ENCODE measurements around the gene SLC44A4. TPM values are rescaled to one million over a fixed set of nuclear protein-coding genes. Genes with fewer than 3 reads are reported as not detected.

Gene SLC44A4
- total RNA-seq, 2 experiments from 2014 or later: 0.39 TPM; not detected in 1

- Mint-ChIP-seq H3K27ac (no peak overlapping the region), H3K9me3 (ENCODE audit: insufficient read depth) (no peaks in the 10 kb centered on the region), H3K4me1 (ENCODE audit: low read depth) (peaks cover 4% of the 10 kb centered on the region), H3K27me3 (ENCODE audit: low read depth) (no peaks in the 10 kb centered on the region), H3K4me3 (no peak overlapping the region), H3K36me3 (ENCODE audit: low read depth) (peaks cover 48% of the 10 kb centered on the region)
- ChIA-PET CTCF (interaction anchor here (0.7 to 1.3 kb wide), 5 partner anchors 10 to 36 kb away, joined by 3 to 4 read pairs (median 3); partner anchors contain the start of gene EHMT2), POLR2A (interaction anchor here (0.6 to 0.8 kb wide), 2 partner anchors 23 to 231 kb away, joined by 3 to 4 read pairs; no protein-coding TSS in a partner anchor)
- DNase-seq (no peak), ATAC-seq (no peak)
These were observed 8.6 kb upstream of the SLC44A4 start for GRCh38 chr6:31887173-31888007.

- ChIA-PET POLR2A (no interaction called here), CTCF (no interaction called here)
- peaks cover 45% of the 10 kb centered on the region for H3K36me3 Mint-ChIP-seq (ENCODE audit: low read depth)
- no peaks in the 10 kb centered on the region for H3K9me3 Mint-ChIP-seq (ENCODE audit: insufficient read depth)
- H3K27ac Mint-ChIP-seq: no peak overlapping the region
- no peaks in the 10 kb centered on the region for H3K4me1 Mint-ChIP-seq (ENCODE audit: low read depth)
- no peaks in the 10 kb centered on the region for H3K27me3 Mint-ChIP-seq (ENCODE audit: low read depth)
- ATAC-seq (no peak), DNase-seq (no peak)
- no peak overlapping the region for H3K4me3 Mint-ChIP-seq
These were observed 7.8 kb upstream of the SLC44A4 start for GRCh38 chr6:31886541-31886991.

- Mint-ChIP-seq H3K36me3 (ENCODE audit: low read depth) (peaks cover 45% of the 10 kb centered on the region), H3K27me3 (ENCODE audit: low read depth) (no peaks in the 10 kb centered on the region), H3K9me3 (ENCODE audit: insufficient read depth) (no peaks in the 10 kb centered on the region), H3K4me3 (no peak overlapping the region), H3K27ac (no peak overlapping the region), H3K4me1 (ENCODE audit: low read depth) (no peaks in the 10 kb centered on the region)
- DNase-seq (no peak), ATAC-seq (no peak)
- CTCF ChIA-PET: no interaction called here
- POLR2A ChIA-PET: no interaction called here
These were observed 5.8 kb upstream of the SLC44A4 start for GRCh38 chr6:31884528-31885035.

GRCh38 chr6:31883676-31884075, 4.9 kb upstream of the SLC44A4 start:
- no peaks in the 10 kb centered on the region for H3K9me3 Mint-ChIP-seq (ENCODE audit: insufficient read depth)

GRCh38 chr6:31882344-31882743, 3.5 kb upstream of the SLC44A4 start:
- ChIA-PET POLR2A (interaction anchor here (1.5 kb wide), 1 partner anchor 16 kb away, joined by 3 read pairs; no protein-coding TSS in a partner anchor), CTCF (no interaction called here)
- H3K27me3 Mint-ChIP-seq (ENCODE audit: low read depth): no peaks in the 10 kb centered on the region
- DNase-seq (no peak), ATAC-seq (no peak)
- H3K36me3 Mint-ChIP-seq (ENCODE audit: low read depth): peaks cover 39% of the 10 kb centered on the region
- no peak overlapping the region for H3K4me3 Mint-ChIP-seq
- no peaks in the 10 kb centered on the region for H3K4me1 Mint-ChIP-seq (ENCODE audit: low read depth)
- no peak overlapping the region for H3K27ac Mint-ChIP-seq
- H3K9me3 Mint-ChIP-seq (ENCODE audit: insufficient read depth): no peaks in the 10 kb centered on the region

More at GRCh38 chr6:31883676-31884075, 4.9 kb upstream of the SLC44A4 start:
- H3K27ac Mint-ChIP-seq: no peak overlapping the region
- ATAC-seq (no peak), DNase-seq (no peak)
- H3K36me3 Mint-ChIP-seq (ENCODE audit: low read depth): peaks cover 41% of the 10 kb centered on the region
- H3K4me3 Mint-ChIP-seq: no peak overlapping the region
- no peaks in the 10 kb centered on the region for H3K4me1 Mint-ChIP-seq (ENCODE audit: low read depth)
- POLR2A ChIA-PET: interaction anchor here (1.5 kb wide), 1 partner anchor 15 kb away, joined by 3 read pairs; no protein-coding TSS in a partner anchor
- no peaks in the 10 kb centered on the region for H3K27me3 Mint-ChIP-seq (ENCODE audit: low read depth)
- CTCF ChIA-PET: no interaction called here

- peaks cover 36% of the 10 kb centered on the region for H3K36me3 Mint-ChIP-seq (ENCODE audit: low read depth)
- no peaks in the 10 kb centered on the region for H3K4me1 Mint-ChIP-seq (ENCODE audit: low read depth)
- H3K9me3 Mint-ChIP-seq (ENCODE audit: insufficient read depth): no peaks in the 10 kb centered on the region
- no peak overlapping the region for H3K27ac Mint-ChIP-seq
- no peak for DNase-seq
- CTCF ChIA-PET: no interaction called here
- POLR2A ChIA-PET: interaction anchor here (0.6 kb wide), 1 partner anchor 226 kb away, joined by 3 read pairs; no protein-coding TSS in a partner anchor
- no peak for ATAC-seq
- H3K4me3 Mint-ChIP-seq: no peak overlapping the region
- H3K27me3 Mint-ChIP-seq (ENCODE audit: low read depth): no peaks in the 10 kb centered on the region
These were observed 2.5 kb upstream of the SLC44A4 start for GRCh38 chr6:31881136-31881859.

- Mint-ChIP-seq H3K27me3 (ENCODE audit: low read depth) (no peaks in the 10 kb centered on the region), H3K27ac (no peak overlapping the region), H3K36me3 (ENCODE audit: low read depth) (peaks cover 31% of the 10 kb centered on the region), H3K9me3 (ENCODE audit: insufficient read depth) (no peaks in the 10 kb centered on the region), H3K4me3 (no peak overlapping the region), H3K4me1 (ENCODE audit: low read depth) (no peaks in the 10 kb centered on the region)
- DNase-seq (no peak), ATAC-seq (no peak)
- POLR2A ChIA-PET: interaction anchor here (0.9 kb wide), 1 partner anchor 41 kb away, joined by 3 read pairs; no protein-coding TSS in a partner anchor
- CTCF ChIA-PET: no interaction called here
These were observed 1.8 kb upstream of the SLC44A4 start for GRCh38 chr6:31880616-31881015.

GRCh38 chr6:31879901-31880300, 1.1 kb upstream of the SLC44A4 start:
- H3K27ac Mint-ChIP-seq: no peak overlapping the region
- no peaks in the 10 kb centered on the region for H3K4me1 Mint-ChIP-seq (ENCODE audit: low read depth)
- peaks cover 26% of the 10 kb centered on the region for H3K36me3 Mint-ChIP-seq (ENCODE audit: low read depth)
- DNase-seq (no peak), ATAC-seq (no peak)
- no peaks in the 10 kb centered on the region for H3K27me3 Mint-ChIP-seq (ENCODE audit: low read depth)
- ChIA-PET POLR2A (interaction anchor here (0.9 kb wide), 1 partner anchor 40 kb away, joined by 3 read pairs; no protein-coding TSS in a partner anchor), CTCF (no interaction called here)
- no peaks in the 10 kb centered on the region for H3K9me3 Mint-ChIP-seq (ENCODE audit: insufficient read depth)
- no peak overlapping the region for H3K4me3 Mint-ChIP-seq

- H3K9me3 Mint-ChIP-seq (ENCODE audit: insufficient read depth): no peaks in the 10 kb centered on the region
- peaks cover 2% of the 10 kb centered on the region for H3K4me1 Mint-ChIP-seq (ENCODE audit: low read depth)
- no peak overlapping the region for H3K27ac Mint-ChIP-seq
- no peak overlapping the region for H3K4me3 Mint-ChIP-seq
- ChIA-PET CTCF (no interaction called here), POLR2A (no interaction called here)
- DNase-seq (no peak), ATAC-seq (no peak)
- no peaks in the 10 kb centered on the region for H3K27me3 Mint-ChIP-seq (ENCODE audit: low read depth)
- peaks cover 26% of the 10 kb centered on the region for H3K36me3 Mint-ChIP-seq (ENCODE audit: low read depth)
These were observed 346 bp upstream of the SLC44A4 start for GRCh38 chr6:31879143-31879542.

- Mint-ChIP-seq H3K4me1 (ENCODE audit: low read depth) (peaks cover 3% of the 10 kb centered on the region), H3K27me3 (ENCODE audit: low read depth) (no peaks in the 10 kb centered on the region), H3K27ac (no peak overlapping the region), H3K36me3 (ENCODE audit: low read depth) (peaks cover 26% of the 10 kb centered on the region), H3K9me3 (ENCODE audit: insufficient read depth) (no peaks in the 10 kb centered on the region), H3K4me3 (no peak overlapping the region)
- ChIA-PET CTCF (interaction anchor here (0.9 kb wide), 1 partner anchor 15 kb away, joined by 5 read pairs; the partner anchor contains the start of gene NEU1), POLR2A (no interaction called here)
- ATAC-seq (no peak), DNase-seq (no peak)
These were observed 575 bp downstream of the SLC44A4 start for GRCh38 chr6:31878222-31878621.

GRCh38 chr6:31877651-31878161, 1.1 kb downstream of the SLC44A4 start:
- no peak overlapping the region for H3K27ac Mint-ChIP-seq
- CTCF ChIA-PET: interaction anchor here (0.9 kb wide), 1 partner anchor 15 kb away, joined by 5 read pairs; the partner anchor contains the start of gene NEU1
- ATAC-seq: no peak

More at GRCh38 chr6:31877651-31878161, 1.1 kb downstream of the SLC44A4 start:
- peaks cover 21% of the 10 kb centered on the region for H3K36me3 Mint-ChIP-seq (ENCODE audit: low read depth)
- H3K4me3 Mint-ChIP-seq: no peak overlapping the region
- POLR2A ChIA-PET: interaction anchor here (1.8 kb wide), 1 partner anchor 12 kb away, joined by 6 read pairs; no protein-coding TSS in a partner anchor
- DNase-seq: no peak
- no peaks in the 10 kb centered on the region for H3K9me3 Mint-ChIP-seq (ENCODE audit: insufficient read depth)
- H3K4me1 Mint-ChIP-seq (ENCODE audit: low read depth): peaks cover 3% of the 10 kb centered on the region
- no peaks in the 10 kb centered on the region for H3K27me3 Mint-ChIP-seq (ENCODE audit: low read depth)
